HG03175 (cell line): ENCODE measurements around the gene ERICH4.
"Not testable (repeated sequence)": the region's sequence is repeated elsewhere in the genome, so short reads cannot be mapped to it uniquely, and the experiment has no call there.

ENCODE experiments used
- ATAC-seq: cut with Tn5 transposase; IDR thresholded peaks from one replicate; pipeline ENCODE4 v1.9.1; 2021; ENCODE audit warnings: mild to moderate bottlenecking, moderate library complexity; ENCODE audit not compliant: unreplicated experiment

The ERICH4 gene, protein sequence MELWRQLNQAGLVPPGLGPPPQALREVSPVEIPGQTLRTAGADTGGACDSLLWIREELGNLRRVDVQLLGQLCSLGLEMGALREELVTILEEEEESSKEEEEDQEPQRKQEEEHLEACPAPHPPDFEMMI

DNA sequence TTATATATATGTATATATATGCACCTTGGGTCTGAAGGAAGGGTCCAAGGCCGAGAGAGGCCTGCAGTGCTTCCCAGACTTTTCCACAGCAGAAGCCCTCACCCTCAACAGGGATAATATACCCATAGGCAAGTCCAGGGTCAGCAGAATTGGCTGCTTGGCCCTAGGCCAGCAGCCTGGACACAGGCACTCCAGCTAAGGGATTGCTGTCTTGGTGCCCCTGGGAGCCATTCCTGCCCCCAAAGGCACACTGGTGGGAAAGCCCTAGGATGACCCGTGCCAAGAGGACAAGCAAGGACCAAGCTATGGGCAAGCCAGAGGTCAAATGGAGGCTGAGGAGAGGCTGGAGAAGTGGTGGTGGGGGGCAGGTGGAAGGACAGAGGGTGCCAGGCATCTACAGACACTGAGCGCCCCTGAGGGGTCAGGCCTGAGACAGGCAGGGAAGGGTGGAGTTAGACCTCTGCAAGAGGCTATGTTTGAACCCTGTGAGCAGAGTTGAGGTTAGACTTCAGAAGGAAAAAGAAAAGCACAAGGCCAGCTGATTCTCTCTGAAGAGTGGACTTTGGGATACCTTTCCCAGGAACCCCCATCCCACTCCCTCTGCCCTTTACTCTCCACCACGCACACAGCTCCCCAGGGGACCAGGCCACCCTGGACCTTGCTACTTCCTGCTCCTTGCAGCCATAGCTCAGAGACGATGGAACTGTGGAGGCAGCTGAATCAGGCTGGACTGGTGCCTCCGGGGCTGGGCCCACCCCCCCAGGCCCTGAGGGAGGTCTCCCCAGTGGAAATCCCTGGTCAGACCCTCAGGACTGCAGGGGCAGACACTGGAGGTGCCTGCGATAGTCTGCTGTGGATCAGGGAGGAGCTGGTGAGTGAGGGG is at the start of gene ERICH4:
ERICH4 (plus strand) TSS at position 684 of the 883 bp plus-strand sequence; CDS start at position 698, 14 bp downstream.
- no peak for ATAC-seq

DNA sequence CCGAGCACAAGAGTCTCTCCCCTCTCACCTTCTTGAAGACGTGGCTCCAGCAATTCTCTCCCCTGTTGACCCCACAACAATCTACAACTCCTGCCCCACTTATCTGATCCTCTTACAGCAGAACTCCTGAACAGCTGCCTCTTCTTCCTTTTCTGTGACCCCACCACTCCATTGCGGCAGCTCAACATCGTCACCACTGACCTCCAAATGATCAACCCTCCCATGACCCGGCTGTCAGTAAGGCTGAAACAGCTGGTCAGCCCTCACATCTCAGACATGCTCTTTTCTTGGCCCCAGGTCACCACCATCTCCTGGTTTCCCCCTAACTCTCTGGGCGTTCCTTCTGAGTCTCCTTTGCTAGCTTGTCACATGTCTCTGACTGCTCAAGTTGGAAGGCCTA is 47.6 kb upstream of the ERICH4 start:
- ATAC-seq: no peak

DNA sequence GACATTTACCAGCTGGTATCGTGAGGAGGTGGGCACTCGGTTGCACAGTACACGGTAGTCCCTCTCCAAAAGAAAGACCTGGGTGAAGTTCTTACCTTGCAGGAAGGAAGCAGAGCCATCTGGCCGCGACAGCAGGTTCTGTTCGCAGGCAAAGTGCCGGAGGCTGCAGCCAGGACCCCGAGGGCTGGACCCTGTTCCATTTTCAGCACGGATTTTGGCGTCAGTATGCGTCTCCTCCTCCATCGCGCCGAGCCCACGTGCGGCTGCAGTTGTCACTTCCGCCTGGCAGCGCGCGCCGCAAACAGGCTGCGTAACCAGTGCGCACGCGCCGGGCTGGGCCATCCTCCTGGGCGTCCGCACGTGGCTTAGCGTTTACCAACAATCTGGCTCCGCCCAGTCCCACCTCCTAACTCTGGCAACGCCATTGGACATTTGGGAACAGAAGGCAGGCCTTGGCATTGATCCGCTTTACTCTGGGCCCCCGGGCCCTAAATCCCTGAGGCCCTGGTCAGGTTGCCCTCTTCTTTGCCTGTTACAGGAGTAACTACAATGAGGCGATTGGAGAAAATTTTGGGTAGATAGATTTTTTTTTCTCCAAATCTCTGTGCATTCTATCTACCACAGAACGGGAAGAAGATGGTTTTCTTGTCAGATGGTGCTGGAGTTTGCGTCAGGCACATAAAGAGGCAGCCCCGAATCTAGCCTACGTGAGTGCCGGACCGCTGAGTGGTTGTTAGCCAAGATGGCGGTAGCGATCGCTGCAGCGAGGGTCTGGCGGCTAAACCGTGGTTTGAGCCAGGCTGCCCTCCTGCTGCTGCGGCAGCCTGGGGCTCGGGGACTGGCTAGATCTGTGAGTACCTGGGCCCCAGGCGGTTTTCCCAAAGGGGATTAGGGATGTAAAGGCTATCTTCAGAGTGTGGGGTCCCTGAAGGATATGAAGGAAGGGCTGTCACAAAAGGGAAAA is 45.6 kb upstream of the ERICH4 start, which contains the start of the genes BCKDHA and EXOSC5:
BCKDHA (plus strand) TSS at position 733 of the 964 bp plus-strand sequence; CDS start at position 743, 10 bp downstream.
EXOSC5 (minus strand) TSS at position 274 of the 964 bp plus-strand sequence; CDS start at position 243, 31 bp downstream.
- ATAC-seq: peak; percentile 98

DNA sequence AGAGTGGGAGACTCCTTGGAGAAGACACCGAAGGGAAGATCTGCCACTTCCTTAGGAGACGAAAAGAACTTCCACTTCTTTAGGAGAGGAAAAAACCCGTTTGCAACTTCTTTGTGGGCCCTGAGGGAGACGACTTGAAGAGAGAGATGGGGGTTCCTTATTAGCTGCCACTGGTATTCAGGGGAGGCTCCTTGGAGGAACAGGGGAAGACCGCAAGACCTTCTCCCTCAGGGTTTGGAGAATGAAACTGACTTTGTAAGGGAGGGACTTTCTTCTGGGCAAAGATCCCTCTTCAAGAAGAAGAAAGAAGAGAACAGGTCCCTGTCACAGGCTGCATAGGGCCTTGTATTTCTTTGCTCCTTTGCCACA is 44.9 kb upstream of the ERICH4 start:
- no peak for ATAC-seq

DNA sequence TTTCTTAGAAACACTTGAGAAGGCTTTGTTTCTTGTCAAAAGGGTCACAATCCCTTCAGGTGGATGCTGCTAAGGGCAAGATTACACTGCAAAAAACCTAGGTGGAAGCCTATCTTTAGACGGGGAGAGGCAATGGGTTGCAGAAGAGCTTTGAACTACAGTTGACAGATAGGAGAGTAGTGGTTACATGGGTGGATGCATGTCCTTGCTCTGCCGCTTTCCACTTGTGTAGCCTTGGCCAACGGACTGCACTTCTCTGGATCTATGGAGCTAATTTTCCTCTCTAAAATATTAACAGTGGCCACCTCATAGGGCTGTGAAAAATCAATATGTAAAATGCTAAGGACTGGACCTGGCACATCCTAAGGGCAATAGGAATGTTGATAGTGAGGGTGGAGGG is 44.4 kb upstream of the ERICH4 start:
- no peak for ATAC-seq

DNA sequence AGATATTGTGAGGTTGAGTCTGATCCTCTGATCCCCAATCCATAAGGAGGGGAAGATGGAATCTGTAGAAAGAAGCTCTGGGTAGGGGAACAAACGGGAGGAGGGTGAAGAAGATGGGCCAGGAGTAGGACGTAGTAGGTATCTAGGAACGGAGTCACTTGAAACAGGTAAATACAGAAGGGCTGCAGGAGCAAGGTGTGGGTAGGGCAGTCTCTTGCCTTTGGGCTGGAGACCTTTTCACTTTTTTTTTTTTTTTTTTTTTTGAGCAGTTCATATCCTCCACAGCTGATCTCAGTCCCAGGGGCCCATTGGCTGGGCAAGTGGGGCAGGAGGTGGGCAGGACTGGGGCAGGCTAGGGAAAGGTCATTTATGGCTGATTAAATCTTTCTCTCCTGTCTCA is 43.9 kb upstream of the ERICH4 start:
- ATAC-seq: no peak

DNA sequence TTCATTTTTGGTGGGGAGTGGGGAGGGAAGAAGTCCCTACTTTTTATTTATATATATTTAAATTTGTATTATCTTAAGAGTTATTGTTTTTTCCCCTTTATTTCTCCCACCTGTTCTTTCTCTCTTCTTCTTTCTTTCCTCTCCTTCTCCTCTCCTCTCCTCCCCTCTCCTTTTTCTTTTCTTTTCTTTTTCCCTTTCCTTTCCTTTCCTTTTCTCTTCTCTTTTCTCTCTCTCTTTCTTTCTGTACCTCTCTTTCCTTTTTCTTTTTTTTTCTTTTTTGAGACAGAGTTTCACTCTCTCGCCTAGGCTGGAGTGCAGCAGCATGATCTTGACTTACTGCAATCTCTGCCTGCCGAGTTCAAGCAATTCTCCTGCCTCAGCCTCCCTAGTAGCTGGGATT is 43.4 kb upstream of the ERICH4 start:
- ATAC-seq: no peak

DNA sequence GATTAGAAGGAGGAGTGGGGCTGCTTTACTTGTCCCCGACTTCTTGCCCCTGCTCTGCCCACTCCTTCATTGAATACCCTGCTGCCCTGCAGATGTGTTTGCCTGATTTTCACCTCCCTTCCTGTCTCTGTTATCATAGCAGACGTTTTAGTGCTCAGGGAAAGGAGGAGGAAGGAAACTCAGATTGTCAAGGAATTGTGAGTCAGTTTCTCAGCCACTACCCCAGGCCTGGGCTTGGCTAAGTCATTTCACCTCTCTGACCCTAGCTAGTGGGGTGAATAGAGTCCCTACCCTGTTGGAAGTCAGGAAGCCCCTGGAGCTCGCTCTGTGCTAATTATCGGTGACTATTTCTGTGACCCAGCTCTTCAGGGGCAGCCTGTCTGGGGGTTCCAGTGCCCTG is 41.5 kb upstream of the ERICH4 start:
- no peak for ATAC-seq

DNA sequence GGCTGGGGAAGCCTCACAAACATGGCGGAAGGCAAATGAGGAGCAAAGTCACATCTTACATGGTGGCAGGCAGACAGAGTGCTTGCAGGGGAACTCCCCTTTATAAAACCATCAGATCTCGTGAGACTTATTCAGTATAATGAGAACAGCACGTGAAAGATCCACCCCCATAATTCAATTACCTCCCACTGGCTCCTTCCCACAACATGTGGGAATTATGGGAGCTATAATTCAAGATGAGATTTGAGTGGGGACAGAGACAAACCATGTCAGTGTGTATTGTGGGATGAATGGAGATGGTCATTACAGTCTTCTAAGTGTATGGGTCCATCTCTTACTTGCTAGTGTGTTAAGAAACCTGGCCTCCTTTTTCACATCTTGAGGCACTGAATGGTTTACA is 40.9 kb upstream of the ERICH4 start:
- no peak for ATAC-seq

DNA sequence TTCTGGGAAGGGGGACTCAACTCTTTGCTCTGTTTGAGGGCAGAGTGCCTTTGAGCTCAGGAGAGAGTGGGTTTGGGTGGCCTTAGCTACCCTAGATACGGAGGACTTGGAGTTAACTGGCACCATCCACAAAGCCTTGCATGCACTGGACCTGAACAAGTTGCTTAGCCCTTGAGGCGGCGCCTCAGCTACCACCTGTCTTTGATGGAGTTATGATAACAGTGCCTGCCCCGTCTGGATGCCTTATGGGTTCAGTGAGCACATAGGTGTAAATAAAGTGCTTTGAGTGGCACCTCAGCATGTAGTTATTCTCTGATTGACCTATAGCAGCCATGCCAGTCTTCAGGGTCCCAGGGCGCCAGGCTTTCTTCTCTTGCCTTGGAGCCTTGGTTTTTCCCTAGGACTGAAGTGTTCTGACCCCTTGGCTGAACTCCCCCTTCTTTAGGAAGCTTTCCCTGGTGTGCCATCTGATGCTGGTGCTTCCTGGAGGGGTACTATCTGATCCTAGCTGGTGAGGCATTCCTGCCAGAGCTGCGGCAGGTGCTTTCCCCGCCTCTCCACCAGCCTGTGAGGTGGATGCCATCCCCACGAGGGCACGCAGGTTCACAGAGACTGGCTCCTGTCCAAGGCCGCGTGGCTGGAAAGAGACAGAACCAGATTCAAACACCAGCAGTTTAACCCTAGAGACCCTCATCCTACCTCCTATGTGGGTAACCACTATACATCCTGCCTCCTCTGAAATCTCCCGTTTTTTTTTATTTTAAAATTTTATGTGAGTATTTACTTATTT is 39.6 kb upstream of the ERICH4 start:
- ATAC-seq: no peak

DNA sequence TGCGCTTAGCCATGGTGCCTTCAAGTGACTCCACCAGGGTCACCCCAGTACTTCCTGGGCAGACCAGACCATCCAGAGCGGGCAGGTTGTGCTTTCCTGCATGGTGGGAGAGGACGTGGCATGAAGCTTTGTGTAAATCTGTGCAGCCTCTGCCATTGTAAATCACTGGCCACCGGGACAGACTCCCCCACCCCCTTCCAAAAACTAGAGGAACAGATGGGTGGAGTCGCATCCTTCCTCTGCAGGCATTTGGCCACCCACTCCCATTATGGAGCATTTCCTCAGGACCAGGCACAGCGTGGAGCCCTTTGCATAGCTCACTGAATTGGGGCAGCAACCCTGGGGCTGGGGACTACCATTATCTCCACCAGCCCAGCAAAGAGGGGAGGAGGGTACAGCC is 37.2 kb upstream of the ERICH4 start:
- no peak for ATAC-seq

DNA sequence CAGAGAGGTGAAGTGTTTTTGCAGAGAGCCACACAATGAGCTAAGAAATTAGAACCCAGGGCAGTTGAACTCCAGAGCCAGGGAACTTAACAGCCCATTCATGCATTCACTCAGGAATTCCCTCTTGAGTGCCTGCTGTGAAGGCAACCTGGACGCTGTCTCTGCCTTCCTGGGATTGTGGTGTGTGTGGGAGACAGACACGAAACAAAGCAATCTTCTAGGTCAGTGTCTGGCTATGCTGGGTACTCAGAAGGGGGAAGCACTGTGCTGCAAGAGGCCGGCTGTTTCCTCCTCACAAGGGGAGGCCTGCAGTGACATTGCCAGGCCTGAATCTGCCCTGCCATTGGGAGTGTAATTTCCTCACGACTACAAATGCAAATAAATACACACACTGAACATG is 35.7 kb upstream of the ERICH4 start:
- ATAC-seq: no peak

DNA sequence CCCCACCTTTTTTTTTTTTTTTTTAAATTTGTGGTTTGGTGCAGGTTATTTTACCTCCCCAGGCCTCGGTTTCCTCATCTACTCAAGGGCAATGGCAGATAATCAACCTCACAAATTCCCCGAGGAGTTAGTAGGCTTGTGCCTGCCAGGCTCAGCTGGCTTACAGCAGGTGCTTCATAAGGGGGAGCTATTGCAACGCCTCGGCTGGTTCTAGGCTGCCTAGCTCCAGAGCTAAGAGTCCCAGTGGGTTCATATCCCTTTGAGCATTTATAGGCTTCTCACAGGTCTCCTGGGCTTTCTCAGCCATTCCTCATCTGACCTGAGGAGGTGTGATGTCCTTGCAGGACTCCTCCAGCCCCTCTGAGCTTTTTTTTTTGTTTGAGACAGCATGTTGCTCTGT is 34.7 kb upstream of the ERICH4 start:
- no peak for ATAC-seq

DNA sequence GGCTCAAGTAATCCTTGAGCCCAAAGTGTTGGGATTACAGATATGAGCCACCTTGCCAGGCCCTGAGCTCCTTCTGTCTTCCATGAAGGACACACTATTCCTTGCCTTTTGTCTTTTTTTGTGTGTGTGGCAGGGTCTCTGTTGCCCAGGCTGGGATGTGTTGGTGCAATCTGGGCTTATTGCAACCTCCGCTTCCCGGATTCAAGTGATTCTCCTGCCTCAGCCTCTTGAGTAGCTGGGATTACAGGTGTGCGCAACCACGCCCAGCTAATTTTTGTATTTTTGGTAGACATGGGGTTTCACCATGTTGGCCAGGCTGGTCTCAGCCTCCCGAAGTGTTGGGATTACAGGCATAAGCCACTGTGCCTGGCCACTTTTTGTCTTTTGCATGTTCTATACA is 34.1 kb upstream of the ERICH4 start:
- ATAC-seq: not testable (repeated sequence)

DNA sequence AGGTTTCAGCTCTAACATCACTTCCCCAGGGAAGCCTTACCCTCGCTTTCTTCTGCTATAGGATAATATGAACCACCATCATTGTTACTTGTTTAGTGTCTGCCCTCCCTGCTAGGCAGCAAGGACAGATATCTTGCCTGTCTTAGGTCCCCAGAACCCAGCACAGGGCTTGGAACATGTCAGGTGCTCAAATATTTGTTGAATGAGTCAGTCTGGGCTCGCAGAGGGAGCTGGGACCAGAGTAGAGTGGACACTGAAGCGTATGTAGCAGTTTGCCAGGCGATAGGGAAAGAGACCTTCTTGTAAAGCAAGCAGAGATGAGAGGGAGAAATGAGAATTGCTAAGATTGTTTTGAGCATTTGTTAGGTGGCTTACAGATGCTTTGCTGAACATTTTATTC is 33.7 kb upstream of the ERICH4 start:
- no peak for ATAC-seq

DNA sequence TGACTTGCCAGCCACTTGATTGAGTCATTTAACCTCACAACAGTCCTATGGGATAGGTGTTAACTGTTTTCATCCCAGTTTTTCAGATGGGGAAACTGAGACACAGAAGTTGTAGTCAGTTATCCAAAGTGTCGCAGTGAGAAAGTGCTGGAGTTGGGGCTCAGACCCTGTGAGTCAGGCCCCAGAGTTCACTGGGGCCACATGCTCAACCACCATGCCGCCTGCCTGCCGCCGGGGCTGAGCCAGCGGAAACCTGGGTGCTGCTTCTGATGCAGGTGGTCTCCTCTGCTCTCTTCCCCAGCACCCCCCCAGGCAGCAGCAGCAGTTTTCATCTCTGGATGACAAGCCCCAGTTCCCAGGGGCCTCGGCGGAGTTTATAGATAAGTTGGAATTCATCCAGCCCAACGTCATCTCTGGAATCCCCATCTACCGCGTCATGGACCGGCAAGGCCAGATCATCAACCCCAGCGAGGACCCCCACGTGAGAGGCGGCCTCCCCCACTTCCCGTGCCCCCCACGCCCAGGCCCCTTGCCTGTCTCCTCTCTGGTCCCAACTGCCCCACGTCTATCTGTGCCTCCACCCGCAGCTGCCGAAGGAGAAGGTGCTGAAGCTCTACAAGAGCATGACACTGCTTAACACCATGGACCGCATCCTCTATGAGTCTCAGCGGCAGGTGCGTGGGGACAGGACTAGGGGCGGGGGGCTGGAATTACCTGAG is 32.5 kb upstream of the ERICH4 start:
- no peak for ATAC-seq

DNA sequence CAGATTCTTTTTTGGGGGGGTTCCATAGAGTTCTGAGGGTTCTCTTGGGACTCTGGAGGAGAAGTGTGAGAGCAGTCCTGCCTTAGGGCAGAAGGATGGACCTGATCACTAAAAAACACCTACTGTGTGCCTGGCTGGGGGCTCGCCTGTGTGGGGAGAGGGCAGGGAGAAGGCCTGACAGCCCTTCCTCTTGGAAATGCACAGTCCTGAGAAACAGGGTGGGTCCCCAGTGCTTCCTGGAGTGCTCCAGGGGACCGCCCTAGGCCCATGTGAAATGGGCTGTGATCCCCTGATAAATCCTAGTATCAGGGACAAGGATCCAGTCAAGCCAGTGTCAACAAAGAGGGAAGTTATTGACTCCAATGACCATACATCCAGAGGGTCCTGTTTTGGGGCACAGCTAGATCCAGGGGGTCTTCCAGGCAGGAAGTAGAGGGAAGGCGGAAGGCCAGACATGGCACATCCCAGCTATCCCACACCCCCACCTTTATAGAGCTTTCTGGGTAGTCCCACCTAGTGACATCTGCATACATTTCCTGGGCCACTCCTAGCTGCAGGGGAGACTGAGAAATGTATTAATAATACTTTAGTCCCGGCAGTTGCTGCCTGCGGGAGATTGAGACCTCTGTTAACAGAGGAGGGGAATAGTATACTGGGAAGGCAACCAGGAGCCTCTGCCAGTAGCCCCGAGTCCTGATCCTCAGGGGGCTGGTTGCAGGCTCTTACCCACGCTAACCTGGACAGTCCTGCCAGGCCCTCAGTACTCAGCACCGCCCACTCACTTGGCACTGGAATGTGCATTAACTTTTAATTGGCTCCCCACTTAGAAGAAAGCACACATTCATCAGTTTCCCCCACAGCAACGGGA is 31.6 kb upstream of the ERICH4 start:
- ATAC-seq: no peak

DNA sequence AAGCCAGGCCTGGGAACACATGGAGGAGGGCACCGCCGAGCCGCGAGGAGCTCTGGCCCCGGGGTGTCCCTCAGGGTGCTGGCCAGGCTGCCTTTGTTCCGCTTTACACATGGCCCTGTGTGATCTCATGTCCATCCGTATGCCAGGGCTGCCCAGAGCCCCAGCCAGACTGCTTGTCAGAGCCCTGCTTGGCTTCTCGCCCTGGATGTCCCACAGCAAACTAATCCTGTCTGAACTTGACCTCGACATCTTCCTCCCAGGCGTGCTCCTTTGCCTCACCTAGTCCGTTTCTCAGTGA is 31.0 kb upstream of the ERICH4 start:
- ATAC-seq: no peak

DNA sequence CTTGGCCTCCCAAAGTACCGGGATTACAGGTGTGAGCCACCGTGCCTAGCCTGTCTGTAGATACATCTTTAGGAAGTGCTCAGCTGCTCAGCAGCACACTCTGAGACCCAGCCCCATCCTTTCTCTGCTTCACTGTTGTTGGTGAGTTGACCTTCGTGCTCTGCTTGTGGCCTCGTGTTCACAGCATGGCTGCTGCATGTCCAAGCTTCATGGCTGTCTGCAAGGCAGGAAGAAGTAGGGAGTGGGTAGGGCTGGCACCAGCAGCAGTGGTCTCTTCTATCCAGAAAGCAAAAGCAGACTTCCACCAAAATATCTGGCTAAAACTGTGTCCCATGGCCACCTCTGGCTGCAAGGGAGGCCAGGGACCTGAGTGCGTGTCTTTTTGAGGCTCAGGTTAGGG is 30.0 kb upstream of the ERICH4 start:
- ATAC-seq: no peak
